ENCODE data around the gene RUNX1. TPM values are rescaled to one million over a fixed set of nuclear protein-coding genes. Genes with fewer than 3 reads are reported as not detected.

RUNX1 gene
- total RNA-seq, 1 experiment from 2014 or later = 55.2 TPM

DNA sequence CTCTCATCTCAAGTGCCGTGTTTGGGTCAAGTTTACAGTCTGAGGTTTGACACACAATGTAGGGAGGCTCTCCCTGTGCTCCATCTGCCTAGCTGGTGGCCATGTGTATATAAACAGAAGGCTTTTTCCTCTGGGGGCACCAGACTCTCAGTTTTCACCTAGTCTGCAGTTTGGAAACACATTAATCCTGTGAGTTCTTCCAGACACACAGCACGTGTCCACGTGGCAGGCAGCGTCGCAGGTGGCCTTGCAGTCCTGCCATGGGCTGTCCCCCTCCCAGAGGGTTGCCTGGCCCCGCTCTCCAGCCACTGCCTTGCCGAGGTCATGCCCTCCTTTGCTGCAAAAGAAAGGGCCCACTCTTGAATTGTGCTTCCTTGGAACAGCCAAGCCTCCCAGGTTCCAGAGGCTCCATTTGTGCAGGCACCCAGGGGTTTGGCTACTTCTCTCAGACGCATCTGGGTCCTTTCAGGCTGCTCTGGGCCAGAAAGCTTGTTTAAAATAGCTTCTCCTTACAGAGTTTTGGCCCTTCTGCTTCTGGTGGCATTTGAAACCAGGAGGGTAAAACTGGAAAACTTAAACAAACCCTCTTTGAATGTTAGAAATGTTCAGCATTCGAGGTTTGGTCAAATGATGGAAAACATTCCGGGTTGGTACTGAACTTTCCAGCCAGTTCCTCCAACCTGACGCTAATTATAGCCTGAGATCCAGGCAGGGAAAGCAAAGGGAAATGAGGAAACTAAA lies 4.4 kb upstream of the RUNX1 start:
- intact Hi-C loops (cut with micrococcal nuclease) = loop anchor here (5.0 kb wide), 1 partner anchor 974 kb away; no protein-coding TSS in a partner anchor
- ATAC-seq = no peak
- Histone ChIP-seq H2AFZ (ENCODE audit: low read length) (no peak overlapping the region), H3K27ac (ENCODE audit: low read length) (no peak overlapping the region), H3K4me2 (ENCODE audit: low read length) (no peak overlapping the region), H3K4me3 (ENCODE audit: low read length) (no peak overlapping the region), H4K20me1 (ENCODE audit: low read length) (no peaks in the 10 kb centered on the region), H3K79me2 (ENCODE audit: low read length) (peaks cover 10% of the 10 kb centered on the region), H3K36me3 (ENCODE audit: low read depth, low read length) (no peaks in the 10 kb centered on the region), H3K9me2 (replicated peaks; ENCODE audit: low read length) (no peaks in the 10 kb centered on the region), H3K27me3 (ENCODE audit: low read length) (no peaks in the 10 kb centered on the region), H3F3A (ENCODE audit: low read length, unreplicated experiment) (peaks cover 1% of the 10 kb centered on the region), H3K9ac (ENCODE audit: low read length) (no peak overlapping the region), H3K9me3 (ENCODE audit: low read length) (no peaks in the 10 kb centered on the region), H3K4me1 (ENCODE audit: insufficient read depth, low read length) (peaks cover 33% of the 10 kb centered on the region)
- POLR2A ChIA-PET (ENCODE audit: unreplicated experiment) = no interaction called here
- CTCF ChIA-PET = no interaction called here
- TF ChIP-seq, protein P1, sequence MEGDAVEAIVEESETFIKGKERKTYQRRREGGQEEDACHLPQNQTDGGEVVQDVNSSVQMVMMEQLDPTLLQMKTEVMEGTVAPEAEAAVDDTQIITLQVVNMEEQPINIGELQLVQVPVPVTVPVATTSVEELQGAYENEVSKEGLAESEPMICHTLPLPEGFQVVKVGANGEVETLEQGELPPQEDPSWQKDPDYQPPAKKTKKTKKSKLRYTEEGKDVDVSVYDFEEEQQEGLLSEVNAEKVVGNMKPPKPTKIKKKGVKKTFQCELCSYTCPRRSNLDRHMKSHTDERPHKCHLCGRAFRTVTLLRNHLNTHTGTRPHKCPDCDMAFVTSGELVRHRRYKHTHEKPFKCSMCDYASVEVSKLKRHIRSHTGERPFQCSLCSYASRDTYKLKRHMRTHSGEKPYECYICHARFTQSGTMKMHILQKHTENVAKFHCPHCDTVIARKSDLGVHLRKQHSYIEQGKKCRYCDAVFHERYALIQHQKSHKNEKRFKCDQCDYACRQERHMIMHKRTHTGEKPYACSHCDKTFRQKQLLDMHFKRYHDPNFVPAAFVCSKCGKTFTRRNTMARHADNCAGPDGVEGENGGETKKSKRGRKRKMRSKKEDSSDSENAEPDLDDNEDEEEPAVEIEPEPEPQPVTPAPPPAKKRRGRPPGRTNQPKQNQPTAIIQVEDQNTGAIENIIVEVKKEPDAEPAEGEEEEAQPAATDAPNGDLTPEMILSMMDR (conservative IDR thresholded peaks at IDR 0.05; ENCODE audit: low read depth, low read length) = no peak; the same call in 1 of the 2 replicates
- TF ChIP-seq EZH2 (IDR thresholded peaks at IDR 0.05; ENCODE audit: low read length, unreplicated experiment) (no peak), EZH2phosphoT487 (IDR thresholded peaks at IDR 0.05; ENCODE audit: borderline replicate concordance, low read length) (no peak)
- no peak for DNase-seq
- no TSS peak for BruUV-seq (replicated peaks)

DNA sequence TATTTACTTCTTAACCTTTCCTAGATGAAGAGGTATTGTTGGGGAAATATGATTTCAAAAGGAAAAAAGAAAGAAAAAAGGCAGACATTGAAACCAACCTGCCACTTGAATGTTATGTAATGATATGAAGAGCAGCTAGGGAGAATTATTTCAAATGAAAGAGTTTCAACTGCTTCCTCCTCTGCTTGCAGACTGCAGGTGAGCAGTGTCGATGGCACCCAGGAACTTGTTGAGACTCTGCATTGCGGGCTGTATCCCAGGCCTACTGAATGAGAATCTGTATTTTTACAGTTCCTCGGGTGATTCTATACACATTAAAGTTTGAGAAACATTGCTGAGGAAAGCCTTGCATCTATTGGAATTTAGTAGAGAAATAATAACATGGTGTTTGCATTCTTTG lies 3.7 kb upstream of the RUNX1 start:
- Histone ChIP-seq H3K36me3 (ENCODE audit: low read depth, low read length) (no peaks in the 10 kb centered on the region), H3K9ac (ENCODE audit: low read length) (no peak overlapping the region), H4K20me1 (ENCODE audit: low read length) (no peaks in the 10 kb centered on the region), H3K79me2 (ENCODE audit: low read length) (peaks cover 17% of the 10 kb centered on the region), H3K27me3 (ENCODE audit: low read length) (no peaks in the 10 kb centered on the region), H3K9me3 (ENCODE audit: low read length) (no peaks in the 10 kb centered on the region), H3K4me3 (ENCODE audit: low read length) (no peak overlapping the region), H3K27ac (ENCODE audit: low read length) (no peak overlapping the region), H2AFZ (ENCODE audit: low read length) (no peak overlapping the region), H3F3A (ENCODE audit: low read length, unreplicated experiment) (peaks cover 8% of the 10 kb centered on the region), H3K4me1 (ENCODE audit: insufficient read depth, low read length) (peaks cover 40% of the 10 kb centered on the region), H3K9me2 (replicated peaks; ENCODE audit: low read length) (no peaks in the 10 kb centered on the region), H3K4me2 (ENCODE audit: low read length) (no peak overlapping the region)
- no TSS peak for BruUV-seq (replicated peaks)
- intact Hi-C loops (cut with micrococcal nuclease) = loop anchor here (5.0 kb wide), 1 partner anchor 974 kb away; no protein-coding TSS in a partner anchor
- DNase-seq = no peak
- POLR2A ChIA-PET (ENCODE audit: unreplicated experiment) = no interaction called here
- CTCF ChIA-PET = no interaction called here
- no peak for ATAC-seq
- TF ChIP-seq EZH2phosphoT487 (IDR thresholded peaks at IDR 0.05; ENCODE audit: borderline replicate concordance, low read length) (no peak), EZH2 (IDR thresholded peaks at IDR 0.05; ENCODE audit: low read length, unreplicated experiment) (no peak)
- TF ChIP-seq, protein P1 (conservative IDR thresholded peaks at IDR 0.05; ENCODE audit: low read depth, low read length) = no peak
